Upper lobe of left lung (tissue), 6 donors: ENCODE results near the gene PDE4B. TPM values are rescaled to one million over a fixed set of nuclear protein-coding genes. Genes with fewer than 3 reads are reported as not detected.

Source experiments
- ATAC-seq, 2 donors: fragments of 200-7000 bp; cut with Tn5 transposase; one replicate each; pipeline ENCODE4 v1.9.1; 2022; ENCODE audit warnings: mild to moderate bottlenecking in 2 of 2, moderate library complexity in 2 of 2; ENCODE audit not compliant: low FRiP score in 2 of 2
- DNase-seq, 2 donors: peaks; one replicate each; pipeline ENCODE4 v3.0.0-alpha.2; 2019 to 2020
- H3K27ac ChIP-seq, 4 donors: fragments of 200-600 bp; sonication (generic); one replicate each; pipeline ENCODE4 v1.5.1; 2016 to 2019
- H3K27me3 ChIP-seq, 4 donors: fragments of 200-600 bp; sonication (generic); one replicate each; pipeline ENCODE4 v1.5.1; 2017 to 2019
- H3K36me3 ChIP-seq, 4 donors: fragments of 200-600 bp; sonication (generic); one replicate each; pipeline ENCODE4 v1.5.1; 2016 to 2019
- H3K4me1 ChIP-seq, 4 donors: fragments of 200-600 bp; sonication (generic); one replicate each; pipeline ENCODE4 v1.5.1; 2018 to 2019
- H3K4me3 ChIP-seq, 4 donors: fragments of 200-600 bp; sonication (generic); one replicate each; pipeline ENCODE4 v1.5.1; 2017 to 2019; ENCODE audit warnings: mild to moderate bottlenecking in 2 of 4, moderate library complexity in 1 of 4
- H3K9me3 ChIP-seq, 4 donors: fragments of 200-600 bp; sonication (generic); one replicate each; pipeline ENCODE4 v1.5.1; 2018 to 2019
- CTCF ChIP-seq, 6 experiments: fragments of 450-650 bp in 4 of 6; fragments of 200-600 bp in 2 of 6; sonication (generic) in 2 of 6; IDR thresholded peaks; one replicate each; pipeline ENCODE4 v1.5.1; 2016 to 2019; ENCODE audit warnings: antibody characterized with exemption in 6 of 6
- EP300 ChIP-seq, 4 donors: sonication (generic); formaldehyde crosslinking; IDR thresholded peaks; one replicate each; pipeline ENCODE4 v1.5.1; 2017; ENCODE audit warnings: antibody characterized with exemption in 4 of 4, control low read depth in 2 of 4
- POLR2A ChIP-seq, 4 donors: fragments of 450-650 bp; IDR thresholded peaks; one replicate each; pipeline ENCODE4 v1.5.1; 2016 to 2017; ENCODE audit warnings: antibody characterized with exemption in 4 of 4, mild to moderate bottlenecking in 2 of 4
- POLR2AphosphoS5 ChIP-seq, 2 donors: sonication (generic); formaldehyde crosslinking; IDR thresholded peaks; one replicate each; pipeline ENCODE4 v1.5.1; 2017; ENCODE audit warnings: antibody characterized with exemption in 2 of 2
- WGBS, 2 donors: methylation state at CpG; one replicate each; pipeline ENCODE4 v1.1.5; 2017 to 2018; 5-methylcytosine and 5-hydroxymethylcytosine counted together
- total RNA-seq, 6 donors: library from RNA; depleted of rRNA in 4 of 6; stranded (reverse); fragments of >200 nt in 4 of 6; gene quantifications; one replicate each; pipeline versions ENCODE4 v1.1.0 to v1.2.1, GENCODE V29; 2016 to 2021
- donor health status: DM: no; HTN: no; CAD: no; lungs with moderate emphysema.
- donor health status: DM: no; HTN: yes; CAD: no; lungs with severe emphysema.

The PDE4B gene
- total RNA-seq, 6 donors from 2014 or later: 8.1 to 61.6 (median 15.9) TPM

- TF ChIP-seq POLR2A (IDR thresholded peaks at IDR 0.05) (no peak), POLR2AphosphoS5 (IDR thresholded peaks at IDR 0.05) (no peak), CTCF (IDR thresholded peaks at IDR 0.05) (no peak), EP300 (IDR thresholded peaks at IDR 0.05) (no peak)
- H3K9me3 ChIP-seq: no peaks in the 10 kb centered on the region
- no peaks in the 10 kb centered on the region for H3K27me3 ChIP-seq
- no peak for DNase-seq
- H3K36me3 ChIP-seq: no peaks in the 10 kb centered on the region
- H3K27ac ChIP-seq: no peak overlapping the region
- no peaks in the 10 kb centered on the region for H3K4me1 ChIP-seq
- H3K4me3 ChIP-seq: no peak overlapping the region
- no peak for ATAC-seq
Measured at GRCh38 chr1:65758128-65758527, 34.6 kb upstream of the PDE4B start.

GRCh38 chr1:65759516-65759915 lies 33.2 kb upstream of the PDE4B start:
- ATAC-seq (no peak), DNase-seq (no peak)
- Histone ChIP-seq H3K27ac (no peak overlapping the region), H3K27me3 (no peaks in the 10 kb centered on the region), H3K36me3 (no peaks in the 10 kb centered on the region), H3K9me3 (no peaks in the 10 kb centered on the region), H3K4me1 (no peaks in the 10 kb centered on the region), H3K4me3 (no peak overlapping the region)
- WGBS, 2 donors: 83 to 86% methylated on average over 1 of the region's 1 CpG
- TF ChIP-seq POLR2AphosphoS5 (IDR thresholded peaks at IDR 0.05) (no peak), POLR2A (IDR thresholded peaks at IDR 0.05) (no peak), EP300 (IDR thresholded peaks at IDR 0.05) (no peak), CTCF (IDR thresholded peaks at IDR 0.05) (no peak)

- ATAC-seq (no peak), DNase-seq (no peak)
- Histone ChIP-seq H3K36me3 (no peaks in the 10 kb centered on the region), H3K9me3 (no peaks in the 10 kb centered on the region), H3K4me3 (no peak overlapping the region), H3K27ac (no peak overlapping the region), H3K27me3 (no peaks in the 10 kb centered on the region), H3K4me1 (no peaks in the 10 kb centered on the region)
- TF ChIP-seq POLR2AphosphoS5 (IDR thresholded peaks at IDR 0.05) (no peak), CTCF (IDR thresholded peaks at IDR 0.05) (no peak), POLR2A (IDR thresholded peaks at IDR 0.05) (no peak), EP300 (IDR thresholded peaks at IDR 0.05) (no peak)
- 73 to 75% methylated on average over 8 of the region's 8 CpGs for whole genome bisulfite sequencing, 2 donors
Measured at GRCh38 chr1:65762081-65762862, 30.4 kb upstream of the PDE4B start.

GRCh38 chr1:65764052-65764451 lies 28.6 kb upstream of the PDE4B start:
- no peak for TF ChIP-seq POLR2AphosphoS5 (IDR thresholded peaks at IDR 0.05)
- no peak for TF ChIP-seq CTCF (IDR thresholded peaks at IDR 0.05)
- no peak for TF ChIP-seq EP300 (IDR thresholded peaks at IDR 0.05)
- TF ChIP-seq POLR2A (IDR thresholded peaks at IDR 0.05): no peak
- ATAC-seq: no peak
- DNase-seq: no peak

GRCh38 chr1:65765631-65766030 lies 27.1 kb upstream of the PDE4B start:
- DNase-seq (no peak), ATAC-seq (no peak)
- Histone ChIP-seq H3K27me3 (no peaks in the 10 kb centered on the region), H3K27ac (no peak overlapping the region), H3K9me3 (no peaks in the 10 kb centered on the region), H3K4me1 (no peaks in the 10 kb centered on the region), H3K4me3 (no peak overlapping the region), H3K36me3 (no peaks in the 10 kb centered on the region)
- 42 to 69% methylated on average over 4 of the region's 4 CpGs for WGBS, 2 donors
- TF ChIP-seq EP300 (IDR thresholded peaks at IDR 0.05) (no peak), POLR2A (IDR thresholded peaks at IDR 0.05) (no peak), CTCF (IDR thresholded peaks at IDR 0.05) (no peak), POLR2AphosphoS5 (IDR thresholded peaks at IDR 0.05) (no peak)

More at GRCh38 chr1:65764052-65764451, 28.6 kb upstream of the PDE4B start:
- no peaks in the 10 kb centered on the region for H3K4me1 ChIP-seq
- no peaks in the 10 kb centered on the region for H3K36me3 ChIP-seq
- H3K27me3 ChIP-seq: no peaks in the 10 kb centered on the region
- no peak overlapping the region for H3K4me3 ChIP-seq
- no peak overlapping the region for H3K27ac ChIP-seq
- H3K9me3 ChIP-seq: no peaks in the 10 kb centered on the region
